Measurements from ENCODE around the gene PTPRM. TPM values are rescaled to one million over a fixed set of nuclear protein-coding genes. Genes with fewer than 3 reads are reported as not detected.

Gene PTPRM
- polyA plus RNA-seq, 2 of the 4 experiments (the other 2 are of a cell fraction), result 44.5 to 199 TPM

GRCh38 chr18:8091035-8091434 is 523.9 kb downstream of the PTPRM start (continued):
- TF ChIP-seq MYC (IDR thresholded peaks at IDR 0.05; ENCODE audit: borderline replicate concordance, low read length) (no peak), RNF2 (IDR thresholded peaks at IDR 0.05; ENCODE audit: borderline replicate concordance, low read depth) (no peak), BCL3 (IDR thresholded peaks at IDR 0.05) (no peak), EHF (CRISPR knock-in tag; IDR thresholded peaks at IDR 0.05) (no peak), HOXB13 (CRISPR knock-in tag; IDR thresholded peaks at IDR 0.05; ENCODE audit: low read depth) (no peak), GATA3 (IDR thresholded peaks at IDR 0.05; ENCODE audit: borderline replicate concordance) (no peak), MAZ (IDR thresholded peaks at IDR 0.05; ENCODE audit: borderline replicate concordance, low read depth, low read length) (no peak), ZFP36 (IDR thresholded peaks at IDR 0.05; ENCODE audit: borderline replicate concordance, partially characterized antibody) (no peak)
- TF ChIP-seq, protein P1, sequence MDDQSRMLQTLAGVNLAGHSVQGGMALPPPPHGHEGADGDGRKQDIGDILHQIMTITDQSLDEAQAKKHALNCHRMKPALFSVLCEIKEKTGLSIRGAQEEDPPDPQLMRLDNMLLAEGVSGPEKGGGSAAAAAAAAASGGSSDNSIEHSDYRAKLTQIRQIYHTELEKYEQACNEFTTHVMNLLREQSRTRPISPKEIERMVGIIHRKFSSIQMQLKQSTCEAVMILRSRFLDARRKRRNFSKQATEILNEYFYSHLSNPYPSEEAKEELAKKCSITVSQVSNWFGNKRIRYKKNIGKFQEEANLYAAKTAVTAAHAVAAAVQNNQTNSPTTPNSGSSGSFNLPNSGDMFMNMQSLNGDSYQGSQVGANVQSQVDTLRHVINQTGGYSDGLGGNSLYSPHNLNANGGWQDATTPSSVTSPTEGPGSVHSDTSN (IDR thresholded peaks at IDR 0.05), result no peak

DNA sequence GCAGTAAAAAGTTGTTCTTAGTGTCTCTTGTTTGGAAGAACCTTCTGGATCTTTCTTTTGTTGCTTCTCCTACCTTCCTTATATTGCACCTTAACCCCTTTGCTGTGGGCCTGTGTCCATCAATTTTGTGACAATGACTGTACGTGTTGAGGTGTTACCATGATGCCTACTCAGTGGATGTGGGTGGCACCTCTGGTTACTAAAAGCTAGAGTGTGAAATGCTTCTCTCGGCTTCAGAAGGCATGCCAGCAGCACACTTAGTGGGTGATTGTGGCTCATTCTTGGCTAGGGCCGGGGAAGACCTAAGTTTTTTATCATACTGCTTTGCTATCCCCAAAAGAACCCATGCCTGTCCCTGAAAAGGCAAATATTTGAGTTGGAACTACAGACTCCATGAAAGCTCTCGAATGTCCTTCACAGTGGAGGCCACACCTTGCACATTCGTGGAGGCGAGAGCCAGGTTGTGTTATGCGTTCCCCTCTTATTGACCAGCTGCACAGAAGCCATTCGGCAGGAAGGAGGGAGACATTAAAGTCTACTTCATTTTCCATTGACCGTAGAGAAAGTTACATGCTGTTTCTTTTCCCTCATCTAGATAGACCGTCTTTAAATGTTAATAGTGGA is 528.9 kb downstream of the PTPRM start:
- WGBS (ENCODE audit: missing lambda C conversion rate), result 93% methylated on average over 9 of the region's 10 CpGs
- Histone ChIP-seq H3K4me1 (no peaks in the 10 kb centered on the region), H3K27ac (no peak overlapping the region), H3K9me3 (no peaks in the 10 kb centered on the region), H3K4me3 (no peak overlapping the region), H3K4me2 (no peak overlapping the region)
- no peak for FAIRE-seq
- POLR2A ChIA-PET, result no interaction called here
- no peak for DNase-seq (ENCODE audit: low read depth in 1 of 2, low spot score in 1 of 2)
- no peak for ATAC-seq
- TF ChIP-seq HOXA7 (CRISPR knock-in tag; IDR thresholded peaks at IDR 0.05), result no peak
- TF ChIP-seq FOSL2 (IDR thresholded peaks at IDR 0.05), result no peak
- TF ChIP-seq FOSL2 (CRISPR knock-in tag; IDR thresholded peaks at IDR 0.05), result no peak
- TF ChIP-seq CEBPB (IDR thresholded peaks at IDR 0.05), result no peak
- TF ChIP-seq MAX (IDR thresholded peaks at IDR 0.05), result no peak
- CTCF ChIA-PET, result no interaction called here

DNA sequence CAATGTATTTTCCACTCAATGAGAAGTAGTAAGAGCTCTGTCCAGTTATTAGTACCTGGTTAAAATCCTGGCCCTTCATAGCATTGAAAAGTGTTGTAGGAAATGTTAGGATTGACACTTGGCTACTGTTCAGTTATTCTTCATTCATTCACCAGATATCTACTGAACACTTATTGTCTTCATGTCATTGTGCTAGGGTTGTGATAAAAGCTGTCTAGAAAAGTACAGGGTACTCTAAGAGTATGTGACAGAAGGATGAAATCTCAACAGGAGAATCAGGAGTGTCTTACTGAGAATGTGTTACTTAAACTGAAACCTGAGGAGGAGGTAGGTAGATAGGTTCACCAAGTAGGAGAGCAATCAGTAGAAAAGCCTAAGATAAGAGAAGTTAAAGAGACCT is 530.3 kb downstream of the PTPRM start:
- DNase-seq (ENCODE audit: low read depth in 1 of 2, low spot score in 1 of 2) (no peak), FAIRE-seq (no peak), ATAC-seq (no peak)
- CTCF ChIA-PET, result interaction anchor here (0.7 kb wide), 1 partner anchor 825 kb away, joined by 3 read pairs; no protein-coding TSS in a partner anchor
- H3K4me2 ChIP-seq, result no peak overlapping the region
- H3K9me3 ChIP-seq, result peaks cover under 1% of the 10 kb centered on the region; the same call in 1 of the 3 replicates
- H3K4me1 ChIP-seq, result no peaks in the 10 kb centered on the region
- POLR2A ChIA-PET, result no interaction called here
- H3K4me3 ChIP-seq, result no peak overlapping the region
- no peak overlapping the region for H3K27ac ChIP-seq
- no peak for TF ChIP-seq FOSL2 (IDR thresholded peaks at IDR 0.05)
- no peak for TF ChIP-seq FOSL2 (CRISPR knock-in tag; IDR thresholded peaks at IDR 0.05)
- no peak for TF ChIP-seq POLR2AphosphoS2 (conservative IDR thresholded peaks at IDR 0.05; ENCODE audit: low read length)
- no peak for TF ChIP-seq RFX5 (IDR thresholded peaks at IDR 0.05)
- TF ChIP-seq PHF8 (IDR thresholded peaks at IDR 0.05; ENCODE audit: borderline replicate concordance, low read depth), result no peak
- no peak for TF ChIP-seq NPAS2 (CRISPR knock-in tag; IDR thresholded peaks at IDR 0.05; ENCODE audit: borderline replicate concordance)
- TF ChIP-seq HOXA7 (CRISPR knock-in tag; IDR thresholded peaks at IDR 0.05), result no peak

- no peak for ATAC-seq
- CTCF ChIA-PET, result interaction anchor here (0.7 kb wide), 1 partner anchor 825 kb away, joined by 3 read pairs; no protein-coding TSS in a partner anchor
- POLR2A ChIA-PET, result no interaction called here
- TF ChIP-seq SREBF2 (IDR thresholded peaks at IDR 0.05) (no peak), NPAS2 (CRISPR knock-in tag; IDR thresholded peaks at IDR 0.05; ENCODE audit: borderline replicate concordance) (no peak), SMC3 (IDR thresholded peaks at IDR 0.05) (no peak), HMGXB4 (CRISPR knock-in tag; IDR thresholded peaks at IDR 0.05; ENCODE audit: borderline replicate concordance) (no peak), MAFK (IDR thresholded peaks at IDR 0.05; ENCODE audit: partially characterized antibody) (no peak), JUN (IDR thresholded peaks at IDR 0.05) (no peak), FOXS1 (CRISPR knock-in tag; IDR thresholded peaks at IDR 0.05) (no peak), CBX8 (IDR thresholded peaks at IDR 0.05) (no peak)
- TF ChIP-seq, protein P2, sequence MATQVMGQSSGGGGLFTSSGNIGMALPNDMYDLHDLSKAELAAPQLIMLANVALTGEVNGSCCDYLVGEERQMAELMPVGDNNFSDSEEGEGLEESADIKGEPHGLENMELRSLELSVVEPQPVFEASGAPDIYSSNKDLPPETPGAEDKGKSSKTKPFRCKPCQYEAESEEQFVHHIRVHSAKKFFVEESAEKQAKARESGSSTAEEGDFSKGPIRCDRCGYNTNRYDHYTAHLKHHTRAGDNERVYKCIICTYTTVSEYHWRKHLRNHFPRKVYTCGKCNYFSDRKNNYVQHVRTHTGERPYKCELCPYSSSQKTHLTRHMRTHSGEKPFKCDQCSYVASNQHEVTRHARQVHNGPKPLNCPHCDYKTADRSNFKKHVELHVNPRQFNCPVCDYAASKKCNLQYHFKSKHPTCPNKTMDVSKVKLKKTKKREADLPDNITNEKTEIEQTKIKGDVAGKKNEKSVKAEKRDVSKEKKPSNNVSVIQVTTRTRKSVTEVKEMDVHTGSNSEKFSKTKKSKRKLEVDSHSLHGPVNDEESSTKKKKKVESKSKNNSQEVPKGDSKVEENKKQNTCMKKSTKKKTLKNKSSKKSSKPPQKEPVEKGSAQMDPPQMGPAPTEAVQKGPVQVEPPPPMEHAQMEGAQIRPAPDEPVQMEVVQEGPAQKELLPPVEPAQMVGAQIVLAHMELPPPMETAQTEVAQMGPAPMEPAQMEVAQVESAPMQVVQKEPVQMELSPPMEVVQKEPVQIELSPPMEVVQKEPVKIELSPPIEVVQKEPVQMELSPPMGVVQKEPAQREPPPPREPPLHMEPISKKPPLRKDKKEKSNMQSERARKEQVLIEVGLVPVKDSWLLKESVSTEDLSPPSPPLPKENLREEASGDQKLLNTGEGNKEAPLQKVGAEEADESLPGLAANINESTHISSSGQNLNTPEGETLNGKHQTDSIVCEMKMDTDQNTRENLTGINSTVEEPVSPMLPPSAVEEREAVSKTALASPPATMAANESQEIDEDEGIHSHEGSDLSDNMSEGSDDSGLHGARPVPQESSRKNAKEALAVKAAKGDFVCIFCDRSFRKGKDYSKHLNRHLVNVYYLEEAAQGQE (IDR thresholded peaks at IDR 0.05), result no peak
Measured at GRCh38 chr18:8097927-8098326, 530.8 kb downstream of the PTPRM start.

More at GRCh38 chr18:8097927-8098326, 530.8 kb downstream of the PTPRM start:
- H3K4me1 ChIP-seq, result no peaks in the 10 kb centered on the region
- DNase-seq (ENCODE audit: low read depth in 1 of 2, low spot score in 1 of 2), result no peak
- no peak for FAIRE-seq
- H3K27ac ChIP-seq, result no peak overlapping the region
- H3K9me3 ChIP-seq, result peaks cover 6% of the 10 kb centered on the region; the same call in 2 of the 3 replicates
- no peak overlapping the region for H3K4me2 ChIP-seq
- WGBS (ENCODE audit: missing lambda C conversion rate), result no CpG with 5 or more reads among the region's 1 CpG
- no peak overlapping the region for H3K4me3 ChIP-seq
